Calu3 (cell line): Measurements from ENCODE around the gene SIPA1L3. TPM values are rescaled to one million over a fixed set of nuclear protein-coding genes. Genes with fewer than 3 reads are reported as not detected.

ENCODE experiments used
- BruUV-seq: library from RNA; stranded (reverse); fragments of 400-500 nt; replicated peaks from 2 replicates; lab custom pipeline; 2021; lab: Mats Ljungman, UMichigan
- CTCF ChIA-PET: fragments of 300-600 bp; sonication (Branson Sonifier 250); formaldehyde crosslinking; loops from one replicate; lab custom pipeline; 2022; ENCODE audit warnings: antibody characterized with exemption; lab: Charles Lee
- DNase-seq: peaks from one replicate; pipeline ENCODE4 v3.0.0; 2022
- H3K27ac Mint-ChIP-seq: one replicate; pipeline ENCODE4 v1.8.0; 2022; ENCODE audit warnings: mixed read lengths; ENCODE audit not compliant: unreplicated experiment
- H3K27me3 Mint-ChIP-seq: one replicate; pipeline ENCODE4 v1.8.0; 2022; ENCODE audit warnings: mixed read lengths; ENCODE audit not compliant: unreplicated experiment
- H3K36me3 Mint-ChIP-seq: one replicate; pipeline ENCODE4 v1.8.0; 2022; ENCODE audit warnings: mild to moderate bottlenecking, moderate library complexity, mixed read lengths; ENCODE audit not compliant: insufficient read depth, unreplicated experiment
- H3K4me1 Mint-ChIP-seq: one replicate; pipeline ENCODE4 v1.8.0; 2022; ENCODE audit warnings: mild to moderate bottlenecking, low read depth, mixed read lengths; ENCODE audit not compliant: unreplicated experiment
- H3K4me3 Mint-ChIP-seq: one replicate; pipeline ENCODE4 v1.8.0; 2022; ENCODE audit warnings: mild to moderate bottlenecking, low read depth, moderate library complexity, mixed read lengths; ENCODE audit not compliant: unreplicated experiment
- H3K9me3 Mint-ChIP-seq: one replicate; pipeline ENCODE4 v1.8.0; 2022; ENCODE audit warnings: low read depth, mixed read lengths; ENCODE audit not compliant: unreplicated experiment
- CTCF ChIP-seq: fragments of 200-600 bp; IDR thresholded peaks from one replicate; pipeline ENCODE4 v1.8.0; 2022; ENCODE audit warnings: antibody characterized with exemption; ENCODE audit not compliant: unreplicated experiment
- intact Hi-C: fragments of 100-400 bp; cut with micrococcal nuclease; formaldehyde crosslinking; loops from one replicate; pipeline ENCODE4 v1.10.0; 2022; ENCODE audit not compliant: unreplicated experiment
- total RNA-seq: library from RNA; stranded (reverse); gene quantifications from 2 replicates; pipeline ENCODE4 v1.2.3, GENCODE V29; 2022

SIPA1L3 gene
- total RNA-seq, 1 experiment from 2014 or later, result 127 TPM

GRCh38 chr19:38184815-38185214 is 277.8 kb downstream of the SIPA1L3 start:
- Mint-ChIP-seq H3K27me3 (no peaks in the 10 kb centered on the region), H3K4me3 (no peak overlapping the region), H3K36me3 (peaks cover 13% of the 10 kb centered on the region), H3K4me1 (no peaks in the 10 kb centered on the region), H3K9me3 (no peaks in the 10 kb centered on the region), H3K27ac (no peak overlapping the region)
- TF ChIP-seq CTCF, result no peak
- DNase-seq, result no peak
- no TSS peak for BruUV-seq
- CTCF ChIA-PET, result no interaction called here
- intact Hi-C loops, result no loop called here

- BruUV-seq, result no TSS peak
- TF ChIP-seq CTCF, result no peak
- Mint-ChIP-seq H3K27ac (no peak overlapping the region), H3K9me3 (no peaks in the 10 kb centered on the region), H3K4me3 (no peak overlapping the region), H3K36me3 (peaks cover 9% of the 10 kb centered on the region), H3K27me3 (no peaks in the 10 kb centered on the region), H3K4me1 (no peaks in the 10 kb centered on the region)
- DNase-seq, result no peak
- intact Hi-C loops, result no loop called here
- CTCF ChIA-PET, result no interaction called here
Measured at GRCh38 chr19:38185562-38185961, 278.6 kb downstream of the SIPA1L3 start.

- CTCF ChIA-PET, result no interaction called here
- no peak for TF ChIP-seq CTCF
- no peaks in the 10 kb centered on the region for H3K4me1 Mint-ChIP-seq
- H3K27ac Mint-ChIP-seq, result no peak overlapping the region
- BruUV-seq, result no TSS peak
- H3K27me3 Mint-ChIP-seq, result no peaks in the 10 kb centered on the region
- H3K36me3 Mint-ChIP-seq, result peaks cover 27% of the 10 kb centered on the region
- no peak for DNase-seq
- no peaks in the 10 kb centered on the region for H3K9me3 Mint-ChIP-seq
- H3K4me3 Mint-ChIP-seq, result no peak overlapping the region
- intact Hi-C loops, result no loop called here
Measured at GRCh38 chr19:38190061-38190460, 283.1 kb downstream of the SIPA1L3 start.

- H3K27me3 Mint-ChIP-seq, result no peaks in the 10 kb centered on the region
- no TSS peak for BruUV-seq
- peaks cover 26% of the 10 kb centered on the region for H3K36me3 Mint-ChIP-seq
- H3K4me3 Mint-ChIP-seq, result no peak overlapping the region
- no peak for DNase-seq
- no peak overlapping the region for H3K27ac Mint-ChIP-seq
- TF ChIP-seq CTCF, result no peak
- intact Hi-C loops, result no loop called here
- no peaks in the 10 kb centered on the region for H3K4me1 Mint-ChIP-seq
- H3K9me3 Mint-ChIP-seq, result peaks cover 2% of the 10 kb centered on the region
- CTCF ChIA-PET, result no interaction called here
Measured at GRCh38 chr19:38190793-38191192, 283.8 kb downstream of the SIPA1L3 start.
